22Rv1 (cell line): Measurements from ENCODE around the gene POFUT2.

ENCODE experiments used
- H3K27ac ChIP-seq: fragments of 450-650 bp; 2 replicates; pipeline ENCODE4 v1.5.1; 2017
- CTCF ChIP-seq: fragments of 450-650 bp; IDR thresholded peaks from 2 replicates; pipeline ENCODE4 v1.5.1; 2017; ENCODE audit warnings: mild to moderate bottlenecking
- ZFX ChIP-seq: fragments of 450-650 bp; IDR thresholded peaks from 2 replicates; pipeline ENCODE4 v1.6.1; 2017; ENCODE audit warnings: antibody characterized with exemption, borderline replicate concordance

Gene POFUT2

DNA sequence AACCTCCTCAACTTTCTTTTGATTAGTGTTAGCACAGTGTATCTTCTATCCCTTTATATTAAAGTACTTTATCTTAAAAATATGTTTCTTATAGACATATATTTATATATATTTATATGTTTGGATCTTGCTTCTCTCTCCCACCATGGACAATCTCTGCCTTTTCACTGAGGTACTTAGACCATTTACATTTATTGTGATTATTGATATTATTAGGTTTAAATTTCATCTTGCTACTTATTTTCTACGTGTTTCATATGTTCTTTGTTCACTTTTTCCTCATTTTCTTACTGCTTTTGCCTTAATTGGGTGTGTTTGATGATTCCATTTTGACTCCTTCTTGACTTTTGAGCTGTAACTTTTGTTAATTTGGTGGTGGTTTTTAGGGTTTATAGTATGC is 70.7 kb downstream of the POFUT2 start:
- no peak overlapping the region for H3K27ac ChIP-seq
- TF ChIP-seq CTCF (no peak), ZFX (no peak)

GRCh38 chr21:45215213-45215612 is 72.5 kb downstream of the POFUT2 start:
- TF ChIP-seq CTCF (no peak), ZFX (no peak)
- H3K27ac ChIP-seq = no peak overlapping the region
